Measurements from ENCODE around the gene SLC10A3.
"Not testable (repeated sequence)": the region's sequence is repeated elsewhere in the genome, so short reads cannot be mapped to it uniquely, and the experiment has no call there.

Gene SLC10A3

GRCh38 chrX:154509455-154509854 is 19.0 kb upstream of the SLC10A3 start:
- Histone ChIP-seq H3K4me1 (ENCODE audit: control insufficient read depth, insufficient read depth, low read length) (no peaks in the 10 kb centered on the region; the same call in 1 of the 2 replicates), H3K27ac (ENCODE audit: low read depth, low read length) (no peak overlapping the region), H3K27me3 (ENCODE audit: control insufficient read depth, insufficient read depth, low read length) (no peaks in the 10 kb centered on the region), H3K4me3 (ENCODE audit: low read depth, low read length) (no peak overlapping the region), H3K9ac (ENCODE audit: low read length) (no peak overlapping the region), H3K9me3 (ENCODE audit: control insufficient read depth, insufficient read depth, low read depth, low read length) (peaks cover 30% of the 10 kb centered on the region; the same call in 1 of the 2 replicates), H3K36me3 (ENCODE audit: control insufficient read depth, insufficient read depth, low read length) (peaks cover 44% of the 10 kb centered on the region)

DNA sequence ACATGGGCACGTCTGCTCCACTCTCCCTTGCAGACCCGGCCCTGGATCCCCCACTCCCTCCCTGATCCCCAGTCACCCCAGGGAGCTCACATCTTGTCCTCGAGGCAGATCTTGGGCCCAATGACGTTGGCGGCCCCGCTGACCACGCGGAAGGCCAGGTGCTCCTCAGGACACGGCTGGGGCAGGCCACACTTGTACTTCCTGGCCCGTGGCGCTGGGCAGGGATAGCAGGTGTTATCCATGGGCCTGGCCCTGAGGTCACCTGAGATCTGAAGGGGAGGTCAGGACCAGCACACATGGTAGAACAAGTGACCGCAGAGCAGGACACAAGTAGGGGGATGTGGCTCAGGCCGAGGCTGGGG is 17.9 kb upstream of the SLC10A3 start:
- no peaks in the 10 kb centered on the region; the same call in 1 of the 2 replicates for H3K4me1 ChIP-seq (ENCODE audit: control insufficient read depth, insufficient read depth, low read length)
- H3K27me3 ChIP-seq (ENCODE audit: control insufficient read depth, insufficient read depth, low read length): no peaks in the 10 kb centered on the region
- peaks cover 26% of the 10 kb centered on the region; the same call in 1 of the 2 replicates for H3K9me3 ChIP-seq (ENCODE audit: control insufficient read depth, insufficient read depth, low read depth, low read length)
- H3K36me3 ChIP-seq (ENCODE audit: control insufficient read depth, insufficient read depth, low read length): peaks cover 44% of the 10 kb centered on the region
- no peak overlapping the region for H3K9ac ChIP-seq (ENCODE audit: low read length)
- H3K27ac ChIP-seq (ENCODE audit: low read depth, low read length): no peak overlapping the region
- H3K4me3 ChIP-seq (ENCODE audit: low read depth, low read length): no peak overlapping the region; the same call in 1 of the 2 replicates

DNA sequence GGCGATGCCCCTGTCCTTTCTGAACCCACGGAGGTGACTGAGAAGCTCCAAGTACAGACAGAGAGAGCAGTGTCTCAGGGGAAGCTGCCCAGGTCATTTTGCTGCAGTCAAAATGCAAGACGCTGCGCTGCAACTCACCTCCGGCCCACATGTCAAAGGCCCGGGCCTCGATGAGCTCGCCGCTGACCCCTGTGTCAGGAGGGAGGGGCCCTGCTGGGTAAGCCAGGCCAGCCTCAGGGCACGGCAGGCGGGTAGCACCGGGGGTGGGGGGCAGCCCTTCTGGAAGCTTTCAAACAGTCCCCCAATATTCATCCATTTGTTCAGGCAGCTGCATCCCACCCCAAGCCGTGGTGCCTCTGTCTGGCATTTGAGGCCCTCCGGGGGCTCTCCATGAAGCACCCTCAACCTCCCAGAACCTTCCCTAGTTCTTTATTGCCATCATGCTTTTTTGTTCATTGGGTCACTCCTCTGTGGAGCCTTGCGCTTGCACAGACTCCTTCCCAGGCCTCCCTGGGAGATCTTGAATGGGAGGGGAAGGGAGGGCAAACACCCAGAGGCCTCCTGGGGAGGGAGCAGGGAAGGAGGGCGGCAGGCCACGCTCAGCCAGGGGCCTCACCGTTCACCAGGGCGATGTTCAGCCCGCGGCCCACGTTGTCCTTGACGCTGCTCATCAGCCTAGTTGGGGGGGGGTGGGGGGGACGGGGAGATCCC is 17.4 kb upstream of the SLC10A3 start:
- Histone ChIP-seq H3K27ac (ENCODE audit: low read depth, low read length) (no peak overlapping the region), H3K36me3 (ENCODE audit: control insufficient read depth, insufficient read depth, low read length) (peaks cover 44% of the 10 kb centered on the region), H3K27me3 (ENCODE audit: control insufficient read depth, insufficient read depth, low read length) (no peaks in the 10 kb centered on the region), H3K4me3 (ENCODE audit: low read depth, low read length) (no peak overlapping the region), H3K9ac (ENCODE audit: low read length) (no peak overlapping the region), H3K9me3 (ENCODE audit: control insufficient read depth, insufficient read depth, low read depth, low read length) (peaks cover 28% of the 10 kb centered on the region; the same call in 1 of the 2 replicates), H3K4me1 (ENCODE audit: control insufficient read depth, insufficient read depth, low read length) (no peaks in the 10 kb centered on the region; the same call in 1 of the 2 replicates)

DNA sequence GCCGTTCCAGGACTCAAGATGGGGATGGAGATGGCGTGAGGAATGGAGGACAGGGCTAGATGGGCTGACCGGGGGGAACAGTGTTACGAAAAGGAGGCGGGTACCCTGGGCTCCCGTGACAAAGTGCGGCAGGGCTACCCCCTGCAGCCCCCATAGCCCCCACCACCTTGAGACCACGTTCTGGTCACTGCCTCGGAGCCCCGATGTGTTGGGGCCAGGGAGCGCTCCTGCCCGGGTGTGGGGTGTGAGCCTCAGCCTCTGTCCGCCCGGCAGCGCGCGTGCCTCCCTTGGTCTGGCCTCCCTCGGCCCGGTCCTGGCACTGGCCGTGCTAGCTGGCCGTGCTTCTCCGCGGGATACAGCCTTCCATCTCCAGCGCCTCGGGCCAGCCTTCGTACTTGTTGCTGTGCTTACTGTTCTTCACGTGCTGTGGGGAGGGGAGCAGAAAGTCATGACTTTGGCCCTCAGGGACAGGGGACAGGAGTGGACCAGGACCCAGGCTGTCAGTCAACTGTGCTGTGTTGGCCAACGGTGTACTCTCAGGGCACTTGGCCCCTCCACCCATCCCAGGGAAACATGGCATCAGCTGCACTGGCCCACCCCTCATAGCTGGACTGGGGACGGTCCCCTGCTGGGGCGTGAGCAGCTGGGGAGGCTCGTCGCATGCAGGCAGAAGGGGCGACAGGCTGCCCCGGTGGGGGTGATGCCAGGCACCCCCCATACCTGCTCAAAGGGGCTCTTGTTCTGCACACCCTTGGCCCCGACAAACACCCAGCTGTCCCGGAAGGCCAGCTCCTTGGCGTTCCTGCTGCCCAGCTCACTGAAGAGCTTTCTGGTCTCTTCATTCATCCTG is 16.3 kb upstream of the SLC10A3 start:
- Histone ChIP-seq H3K9ac (ENCODE audit: low read length) (no peak overlapping the region), H3K4me3 (ENCODE audit: low read depth, low read length) (no peak overlapping the region), H3K27me3 (ENCODE audit: control insufficient read depth, insufficient read depth, low read length) (no peaks in the 10 kb centered on the region), H3K36me3 (ENCODE audit: control insufficient read depth, insufficient read depth, low read length) (peaks cover 44% of the 10 kb centered on the region), H3K27ac (ENCODE audit: low read depth, low read length) (no peak overlapping the region), H3K4me1 (ENCODE audit: control insufficient read depth, insufficient read depth, low read length) (no peaks in the 10 kb centered on the region; the same call in 1 of the 2 replicates), H3K9me3 (ENCODE audit: control insufficient read depth, insufficient read depth, low read depth, low read length) (peaks cover 32% of the 10 kb centered on the region; the same call in 1 of the 2 replicates)

DNA sequence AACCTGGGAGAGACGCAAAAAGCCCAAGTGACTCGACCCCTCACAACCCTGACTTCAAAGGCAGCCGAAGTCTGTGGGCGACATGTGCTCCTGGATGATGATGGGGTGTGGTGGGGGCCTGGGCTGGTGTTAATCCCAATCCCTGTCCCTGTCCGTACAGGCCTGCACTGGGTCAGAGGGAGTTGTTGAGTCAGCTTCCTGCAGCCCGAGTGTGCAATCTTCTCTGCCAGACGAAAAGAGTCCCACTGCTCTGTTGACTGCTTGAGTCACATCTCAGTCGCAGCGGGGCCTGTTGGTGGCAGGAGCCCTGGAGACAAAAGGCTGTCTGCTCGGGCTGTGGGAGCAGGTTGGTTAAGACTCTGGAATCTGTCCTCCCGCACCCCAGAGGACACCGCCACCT is 15.3 kb upstream of the SLC10A3 start:
- H3K27me3 ChIP-seq (ENCODE audit: control insufficient read depth, insufficient read depth, low read length): no peaks in the 10 kb centered on the region
- H3K36me3 ChIP-seq (ENCODE audit: control insufficient read depth, insufficient read depth, low read length): peaks cover 44% of the 10 kb centered on the region
- no peak overlapping the region for H3K9ac ChIP-seq (ENCODE audit: low read length)
- no peaks in the 10 kb centered on the region; the same call in 1 of the 2 replicates for H3K4me1 ChIP-seq (ENCODE audit: control insufficient read depth, insufficient read depth, low read length)
- peaks cover 33% of the 10 kb centered on the region; the same call in 1 of the 2 replicates for H3K9me3 ChIP-seq (ENCODE audit: control insufficient read depth, insufficient read depth, low read depth, low read length)
- no peak overlapping the region for H3K4me3 ChIP-seq (ENCODE audit: low read depth, low read length)
- no peak overlapping the region for H3K27ac ChIP-seq (ENCODE audit: low read depth, low read length)

GRCh38 chrX:154502989-154503388 is 12.6 kb upstream of the SLC10A3 start:
- Histone ChIP-seq H3K9me3 (ENCODE audit: control insufficient read depth, insufficient read depth, low read depth, low read length) (peaks cover 24% of the 10 kb centered on the region; the same call in 1 of the 2 replicates), H3K27me3 (ENCODE audit: control insufficient read depth, insufficient read depth, low read length) (no peaks in the 10 kb centered on the region), H3K4me1 (ENCODE audit: control insufficient read depth, insufficient read depth, low read length) (no peaks in the 10 kb centered on the region; the same call in 1 of the 2 replicates), H3K27ac (ENCODE audit: low read depth, low read length) (no peak overlapping the region), H3K4me3 (ENCODE audit: low read depth, low read length) (no peak overlapping the region), H3K9ac (ENCODE audit: low read length) (no peak overlapping the region), H3K36me3 (ENCODE audit: control insufficient read depth, insufficient read depth, low read length) (peaks cover 27% of the 10 kb centered on the region)

DNA sequence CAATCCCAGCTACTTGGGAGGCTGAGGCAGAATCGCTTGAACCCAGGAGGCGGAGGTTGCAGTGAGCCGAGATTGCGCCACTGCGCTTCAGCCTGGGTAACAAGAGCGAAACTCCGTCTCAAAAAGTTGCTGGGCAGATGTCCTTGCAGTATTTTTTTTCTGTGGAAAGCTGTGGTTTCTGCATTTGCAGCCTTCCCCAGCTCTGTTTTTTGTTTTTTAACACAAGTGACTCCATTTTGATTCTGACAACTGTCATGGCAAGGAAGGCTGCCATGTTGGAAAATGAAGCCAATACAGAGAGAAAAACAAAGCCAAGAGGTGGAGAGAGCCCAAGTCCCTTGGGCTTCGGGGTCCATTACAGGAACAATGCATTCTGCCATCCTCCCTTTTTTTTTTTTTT is 11.7 kb upstream of the SLC10A3 start:
- Histone ChIP-seq H3K4me1 (ENCODE audit: control insufficient read depth, insufficient read depth, low read length) (no peaks in the 10 kb centered on the region; the same call in 1 of the 2 replicates), H3K36me3 (ENCODE audit: control insufficient read depth, insufficient read depth, low read length) (peaks cover 22% of the 10 kb centered on the region), H3K27me3 (ENCODE audit: control insufficient read depth, insufficient read depth, low read length) (no peaks in the 10 kb centered on the region), H3K9me3 (ENCODE audit: control insufficient read depth, insufficient read depth, low read depth, low read length) (peaks cover 22% of the 10 kb centered on the region; the same call in 1 of the 2 replicates), H3K27ac (ENCODE audit: low read depth, low read length) (no peak overlapping the region), H3K4me3 (ENCODE audit: low read depth, low read length) (no peak overlapping the region), H3K9ac (ENCODE audit: low read length) (no peak overlapping the region)

GRCh38 chrX:154501423-154501822 is 11.0 kb upstream of the SLC10A3 start:
- peaks cover 16% of the 10 kb centered on the region for H3K36me3 ChIP-seq (ENCODE audit: control insufficient read depth, insufficient read depth, low read length)
- not testable (repeated sequence) for H3K4me3 ChIP-seq (ENCODE audit: low read depth, low read length); H3K27me3 ChIP-seq (ENCODE audit: control insufficient read depth, insufficient read depth, low read length); H3K9ac ChIP-seq (ENCODE audit: low read length); H3K4me1 ChIP-seq (ENCODE audit: control insufficient read depth, insufficient read depth, low read length); H3K27ac ChIP-seq (ENCODE audit: low read depth, low read length)
- H3K9me3 ChIP-seq (ENCODE audit: control insufficient read depth, insufficient read depth, low read depth, low read length): peaks cover 17% of the 10 kb centered on the region; the same call in 1 of the 2 replicates

DNA sequence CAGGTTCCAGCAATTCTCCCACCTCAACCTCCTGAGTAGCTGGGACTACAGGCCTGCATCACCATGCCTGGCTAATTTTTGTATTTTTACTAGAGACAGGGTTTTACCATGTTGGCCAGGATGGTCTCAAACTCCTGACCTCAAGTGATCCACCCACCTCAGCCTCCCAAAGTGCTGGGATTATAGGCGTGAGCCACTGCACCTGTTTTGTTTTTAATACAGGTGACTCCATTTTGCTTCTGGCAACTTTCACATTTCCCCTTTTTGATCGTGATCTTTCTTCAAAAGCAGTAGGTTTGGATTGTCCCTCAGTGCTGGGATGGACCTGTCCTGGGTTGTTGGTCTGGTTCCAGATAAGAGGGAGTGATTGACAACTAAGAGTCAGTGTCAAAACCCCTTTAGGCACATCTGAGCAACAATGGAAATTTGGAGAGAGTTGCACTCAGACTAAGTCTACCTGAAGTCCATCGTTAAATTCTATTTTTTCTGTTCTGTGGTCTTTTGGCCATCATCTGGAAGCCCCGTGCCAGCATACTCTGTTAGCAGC is 6.2 kb upstream of the SLC10A3 start:
- H3K9ac ChIP-seq (ENCODE audit: low read length): not testable (repeated sequence)

DNA sequence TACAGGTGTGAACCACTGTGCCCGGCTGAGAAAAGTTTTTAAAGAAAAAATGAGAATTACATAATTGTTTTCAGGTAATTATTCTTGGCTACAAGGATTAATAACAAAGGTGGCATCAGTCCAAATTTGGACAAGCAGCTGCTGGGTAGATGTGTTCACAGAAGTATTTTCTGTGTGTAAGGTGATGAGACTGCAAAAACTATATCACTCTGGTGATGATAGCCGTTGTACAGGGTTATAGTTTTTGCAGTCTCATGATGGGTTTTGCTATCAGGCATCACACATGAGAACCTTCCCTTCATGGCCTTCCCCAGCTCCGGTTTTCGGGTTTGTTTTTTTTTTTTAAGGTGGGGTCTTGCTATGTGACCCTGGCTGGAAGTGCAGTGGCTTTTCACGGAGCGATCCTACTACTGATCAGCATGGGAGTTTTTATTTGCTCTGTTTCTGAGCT is 5.1 kb upstream of the SLC10A3 start:
- Histone ChIP-seq H3K27ac (ENCODE audit: low read depth, low read length) (no peak overlapping the region), H3K9me3 (ENCODE audit: control insufficient read depth, insufficient read depth, low read depth, low read length) (peaks cover 11% of the 10 kb centered on the region; the same call in 1 of the 2 replicates), H3K9ac (ENCODE audit: low read length) (no peak overlapping the region), H3K4me1 (ENCODE audit: control insufficient read depth, insufficient read depth, low read length) (no peaks in the 10 kb centered on the region), H3K36me3 (ENCODE audit: control insufficient read depth, insufficient read depth, low read length) (no peaks in the 10 kb centered on the region), H3K27me3 (ENCODE audit: control insufficient read depth, insufficient read depth, low read length) (no peaks in the 10 kb centered on the region), H3K4me3 (ENCODE audit: low read depth, low read length) (no peak overlapping the region)

More for the DNA sequence above, 6.2 kb upstream of the SLC10A3 start:
- H3K27ac ChIP-seq (ENCODE audit: low read depth, low read length); H3K36me3 ChIP-seq (ENCODE audit: control insufficient read depth, insufficient read depth, low read length); H3K4me3 ChIP-seq (ENCODE audit: low read depth, low read length); H3K4me1 ChIP-seq (ENCODE audit: control insufficient read depth, insufficient read depth, low read length); H3K27me3 ChIP-seq (ENCODE audit: control insufficient read depth, insufficient read depth, low read length): not testable (repeated sequence)
- H3K9me3 ChIP-seq (ENCODE audit: control insufficient read depth, insufficient read depth, low read depth, low read length): peaks cover 14% of the 10 kb centered on the region; the same call in 1 of the 2 replicates
